Tibial nerve (tissue), 4 donors: ENCODE measurements around the gene TXNL4A.

Experiments
- EP300 ChIP-seq, 2 donors: sonication (generic); formaldehyde crosslinking; IDR thresholded peaks; one replicate each; pipeline ENCODE4 v1.6.1; 2017; ENCODE audit warnings: antibody characterized with exemption in 2 of 2, mild to moderate bottlenecking in 1 of 2
- POLR2A ChIP-seq, 2 donors: fragments of 450-650 bp; IDR thresholded peaks; one replicate each; pipeline ENCODE4 v1.6.1; 2017; ENCODE audit warnings: antibody characterized with exemption in 2 of 2, mild to moderate bottlenecking in 2 of 2, moderate library complexity in 2 of 2
- TF ChIP-seq, protein P1 (sequence below), 5 experiments: fragments of 200-600 bp in 3 of 5; fragments of 450-650 bp in 2 of 5; sonication (generic) in 3 of 5; IDR thresholded peaks; one replicate each; pipeline ENCODE4 v1.5.1; 2016 to 2019; ENCODE audit warnings: antibody characterized with exemption in 5 of 5, mild to moderate bottlenecking in 3 of 5, moderate library complexity in 2 of 5

DNA sequence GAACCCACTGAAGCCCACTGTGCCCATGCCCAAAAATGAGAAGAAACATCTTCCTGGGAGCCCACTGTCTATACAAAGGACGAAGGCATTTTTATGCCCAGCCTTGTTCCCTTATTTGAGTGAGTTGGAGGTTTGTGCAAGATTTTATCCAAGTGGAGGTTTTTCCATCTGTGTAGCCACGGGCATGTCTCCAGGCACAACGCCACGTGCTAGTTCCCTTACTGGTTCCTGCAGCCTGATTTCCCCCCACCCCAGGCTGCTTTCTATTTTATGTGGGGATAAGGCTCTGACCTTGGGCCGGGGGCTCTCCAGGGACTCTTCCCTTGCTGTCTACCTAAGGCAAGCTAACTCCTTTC, 22.2 kb upstream of the TXNL4A start:
- TF ChIP-seq, protein P1, sequence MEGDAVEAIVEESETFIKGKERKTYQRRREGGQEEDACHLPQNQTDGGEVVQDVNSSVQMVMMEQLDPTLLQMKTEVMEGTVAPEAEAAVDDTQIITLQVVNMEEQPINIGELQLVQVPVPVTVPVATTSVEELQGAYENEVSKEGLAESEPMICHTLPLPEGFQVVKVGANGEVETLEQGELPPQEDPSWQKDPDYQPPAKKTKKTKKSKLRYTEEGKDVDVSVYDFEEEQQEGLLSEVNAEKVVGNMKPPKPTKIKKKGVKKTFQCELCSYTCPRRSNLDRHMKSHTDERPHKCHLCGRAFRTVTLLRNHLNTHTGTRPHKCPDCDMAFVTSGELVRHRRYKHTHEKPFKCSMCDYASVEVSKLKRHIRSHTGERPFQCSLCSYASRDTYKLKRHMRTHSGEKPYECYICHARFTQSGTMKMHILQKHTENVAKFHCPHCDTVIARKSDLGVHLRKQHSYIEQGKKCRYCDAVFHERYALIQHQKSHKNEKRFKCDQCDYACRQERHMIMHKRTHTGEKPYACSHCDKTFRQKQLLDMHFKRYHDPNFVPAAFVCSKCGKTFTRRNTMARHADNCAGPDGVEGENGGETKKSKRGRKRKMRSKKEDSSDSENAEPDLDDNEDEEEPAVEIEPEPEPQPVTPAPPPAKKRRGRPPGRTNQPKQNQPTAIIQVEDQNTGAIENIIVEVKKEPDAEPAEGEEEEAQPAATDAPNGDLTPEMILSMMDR (IDR thresholded peaks at IDR 0.05): no peak
- TF ChIP-seq POLR2A (IDR thresholded peaks at IDR 0.05) (no peak), EP300 (IDR thresholded peaks at IDR 0.05) (no peak)
